H7 (cell line): ENCODE measurements around the gene TMPRSS4. TPM values are rescaled to one million over a fixed set of nuclear protein-coding genes. Genes with fewer than 3 reads are reported as not detected.

Source experiments
- DNase-seq: peaks from one replicate; pipeline ENCODE4 v3.0.0; 2012
- H3K27me3 ChIP-seq: 2 replicates; pipeline ENCODE4 v1.6.0; 2011; ENCODE audit warnings: mild to moderate bottlenecking, low read length; ENCODE audit not compliant: control insufficient read depth, insufficient read depth
- H3K36me3 ChIP-seq: replicated peaks from 2 replicates; pipeline ENCODE4 v1.5.1; 2011; ENCODE audit warnings: low read length; ENCODE audit not compliant: control insufficient read depth, insufficient read depth
- H3K4me3 ChIP-seq: 2 replicates; pipeline ENCODE4 v1.5.1; 2011; ENCODE audit warnings: low read depth, mild to moderate bottlenecking, control low read depth, low read length, moderate library complexity; ENCODE audit not compliant: insufficient read depth
- total RNA-seq: library from RNA; depleted of rRNA; stranded (reverse); fragments of >200 nt; shearing (Covaris generic); gene quantifications from 2 replicates; pipeline ENCODE4 v1.2.3, GENCODE V29; 2014

Gene TMPRSS4
- total RNA-seq, 1 experiment from 2014 or later: 0.38 TPM

DNA sequence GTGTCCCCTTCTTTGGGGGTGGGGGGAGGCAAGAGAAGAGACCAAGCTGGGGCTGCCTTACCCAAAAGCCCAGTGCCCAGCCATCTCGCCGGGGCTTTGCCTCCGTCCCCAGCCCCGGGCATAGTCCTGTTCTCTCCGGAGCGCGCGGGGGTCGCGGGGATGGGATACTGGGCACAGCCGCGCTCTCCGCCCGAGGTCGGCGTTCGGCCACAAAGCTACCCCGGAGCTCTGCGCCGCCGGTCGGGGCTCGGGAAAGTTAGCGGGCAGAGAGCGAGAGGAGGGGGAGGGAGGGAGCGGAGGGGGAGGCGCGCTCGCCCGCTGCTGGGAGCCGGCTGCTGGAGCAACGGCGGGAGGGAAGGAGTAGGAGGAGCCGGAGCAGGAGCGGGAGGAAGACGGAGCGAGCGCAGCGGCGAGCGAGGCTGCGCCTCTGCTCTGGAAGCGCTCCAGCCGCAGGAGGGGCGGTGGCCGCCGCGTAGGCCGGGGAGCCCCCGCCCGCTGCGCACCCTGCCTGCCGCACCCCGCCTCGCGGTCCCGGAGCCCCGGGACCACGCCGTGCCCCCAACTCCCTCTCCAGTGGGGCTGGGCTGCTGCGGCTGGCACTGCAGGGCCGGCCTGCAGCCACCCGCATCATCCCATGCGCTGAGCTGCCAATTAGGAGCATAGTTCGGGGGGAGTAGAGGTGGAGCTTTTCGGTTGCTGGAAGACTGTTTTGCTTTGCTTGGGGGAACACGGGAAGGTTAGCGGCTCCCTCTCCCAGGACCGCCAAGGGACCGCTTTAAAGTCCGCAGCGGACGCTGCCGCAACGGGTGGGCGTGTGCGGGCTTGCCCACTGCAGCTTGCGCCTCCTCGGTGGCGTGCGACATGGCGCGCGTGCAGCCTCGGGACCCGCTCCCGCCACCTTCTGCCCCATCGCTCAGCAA lies 75.9 kb downstream of the TMPRSS4 start, which contains the start of gene SCN4B:
TSS of gene SCN4B (minus strand) at position 272 of the 920 bp plus-strand sequence. CDS start at position 122, 150 bp downstream.
- Histone ChIP-seq H3K27me3 (peaks cover 92% of the 10 kb centered on the region), H3K4me3 (peak within 1 kb of the TSS; percentile 57)
- DNase-seq: peak; percentile 97

DNA sequence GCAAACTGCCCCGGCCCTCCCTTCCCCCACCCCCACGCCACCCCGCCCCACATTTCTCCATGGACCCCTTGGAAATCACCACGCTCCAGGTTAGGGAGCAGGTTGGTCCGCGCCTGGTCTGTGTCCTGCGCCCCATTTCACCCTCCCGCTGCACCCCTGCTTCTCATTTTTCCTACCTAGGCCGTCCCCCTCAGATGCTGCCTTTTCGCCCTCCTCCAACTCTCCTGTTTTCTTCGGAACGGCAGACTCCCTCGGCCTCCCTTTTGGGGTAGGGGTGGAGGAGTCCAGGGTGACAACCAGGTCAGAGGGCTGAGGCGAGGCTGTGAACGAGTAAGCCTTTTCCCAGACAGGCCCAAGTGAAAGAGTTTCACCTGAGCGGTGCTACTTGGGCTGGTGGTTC lies 76.6 kb downstream of the TMPRSS4 start:
- peaks cover 93% of the 10 kb centered on the region for H3K27me3 ChIP-seq

More for the DNA sequence above, 75.9 kb downstream of the TMPRSS4 start, which contains the start of gene SCN4B:
- no peaks in the 10 kb centered on the region for H3K36me3 ChIP-seq

DNA sequence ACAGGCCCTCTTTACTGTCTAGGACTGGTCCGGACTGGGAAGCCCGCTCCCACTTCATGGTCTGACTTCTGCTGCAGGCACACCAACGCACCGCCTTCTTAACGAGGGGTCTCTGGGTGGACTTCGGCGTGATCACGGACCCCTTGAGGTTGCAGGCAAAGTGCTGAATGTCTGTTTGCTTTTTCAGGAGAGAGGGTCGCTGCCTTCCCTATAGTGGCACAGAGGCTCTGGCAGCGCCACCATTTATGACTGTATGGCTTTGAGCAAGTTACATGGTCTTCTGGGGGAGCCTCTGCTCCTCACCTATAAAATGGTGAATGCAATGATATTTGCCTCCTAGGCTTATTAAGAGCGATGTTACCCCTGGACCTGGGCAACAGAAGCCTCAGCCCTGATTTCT lies 77.1 kb downstream of the TMPRSS4 start:
- Histone ChIP-seq H3K4me3 (peak overlapping the region; percentile 57; the same call in 1 of the 2 replicates), H3K36me3 (no peaks in the 10 kb centered on the region)

More for the DNA sequence above, 76.6 kb downstream of the TMPRSS4 start:
- Histone ChIP-seq H3K36me3 (no peaks in the 10 kb centered on the region), H3K4me3 (peak overlapping the region; percentile 57)
- peak; percentile 55 for DNase-seq

DNA sequence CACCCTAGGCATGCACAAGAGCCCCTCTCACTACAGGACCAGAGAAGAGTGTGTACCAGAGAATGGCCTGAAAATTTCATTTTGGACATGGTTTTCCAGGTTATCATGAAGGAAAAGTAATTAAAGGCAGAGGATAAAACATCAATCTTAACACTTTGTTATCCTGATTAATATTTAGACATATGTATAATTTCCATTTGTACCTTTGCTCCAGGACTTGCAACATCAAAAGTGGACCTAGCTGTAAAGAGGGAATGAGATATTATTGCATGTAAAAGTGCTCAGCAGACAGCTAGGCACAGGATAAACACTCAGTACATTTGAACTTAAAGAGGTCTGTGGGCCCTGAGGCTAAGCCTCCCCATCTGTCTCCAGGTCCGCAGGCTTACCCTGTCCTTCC lies 77.8 kb downstream of the TMPRSS4 start:
- no peak for DNase-seq
- Histone ChIP-seq H3K4me3 (no peak overlapping the region), H3K27me3 (peaks cover 96% of the 10 kb centered on the region), H3K36me3 (no peaks in the 10 kb centered on the region)

More for the DNA sequence above, 77.1 kb downstream of the TMPRSS4 start:
- H3K27me3 ChIP-seq: peaks cover 95% of the 10 kb centered on the region
- DNase-seq: no peak

DNA sequence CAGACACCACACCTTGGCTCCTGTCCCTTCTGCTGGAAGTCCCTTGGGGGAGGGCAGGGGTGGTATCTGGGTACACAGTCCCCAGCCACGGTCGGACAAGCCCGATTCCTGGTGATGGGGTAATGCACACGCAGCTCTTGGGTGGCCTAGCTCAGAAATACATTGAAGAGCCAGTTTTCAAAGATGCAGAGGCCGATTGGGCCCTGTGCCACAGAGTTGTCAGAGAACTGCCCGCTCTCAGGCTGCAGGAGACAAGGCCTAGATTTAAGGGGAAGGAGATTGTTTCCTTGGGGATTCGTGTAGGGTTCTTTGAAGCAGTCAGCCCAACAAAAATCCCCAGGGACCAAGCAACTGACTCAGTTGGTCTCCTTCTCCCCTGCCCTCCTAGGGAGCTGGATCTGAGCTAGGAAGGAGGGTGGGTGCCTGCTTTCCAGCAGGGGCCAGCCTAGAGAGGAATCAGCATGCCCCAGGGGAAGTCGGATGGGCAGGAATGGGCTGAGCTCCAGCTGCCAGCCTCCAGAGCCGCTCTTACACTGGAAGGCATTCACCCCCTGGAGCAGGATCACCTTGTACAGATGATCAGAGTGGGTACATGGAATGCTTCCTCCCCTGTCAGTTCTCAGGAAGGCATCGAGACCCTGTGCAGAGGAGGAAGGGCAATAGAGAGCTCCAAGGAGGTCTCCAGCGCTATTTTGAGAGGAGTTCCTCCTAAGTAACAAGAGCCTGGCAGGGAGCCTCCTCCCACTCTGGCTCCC lies 79.1 kb downstream of the TMPRSS4 start:
- peak; percentile 60 for DNase-seq
- Histone ChIP-seq H3K27me3 (peaks cover 88% of the 10 kb centered on the region), H3K36me3 (no peaks in the 10 kb centered on the region), H3K4me3 (no peak overlapping the region)

DNA sequence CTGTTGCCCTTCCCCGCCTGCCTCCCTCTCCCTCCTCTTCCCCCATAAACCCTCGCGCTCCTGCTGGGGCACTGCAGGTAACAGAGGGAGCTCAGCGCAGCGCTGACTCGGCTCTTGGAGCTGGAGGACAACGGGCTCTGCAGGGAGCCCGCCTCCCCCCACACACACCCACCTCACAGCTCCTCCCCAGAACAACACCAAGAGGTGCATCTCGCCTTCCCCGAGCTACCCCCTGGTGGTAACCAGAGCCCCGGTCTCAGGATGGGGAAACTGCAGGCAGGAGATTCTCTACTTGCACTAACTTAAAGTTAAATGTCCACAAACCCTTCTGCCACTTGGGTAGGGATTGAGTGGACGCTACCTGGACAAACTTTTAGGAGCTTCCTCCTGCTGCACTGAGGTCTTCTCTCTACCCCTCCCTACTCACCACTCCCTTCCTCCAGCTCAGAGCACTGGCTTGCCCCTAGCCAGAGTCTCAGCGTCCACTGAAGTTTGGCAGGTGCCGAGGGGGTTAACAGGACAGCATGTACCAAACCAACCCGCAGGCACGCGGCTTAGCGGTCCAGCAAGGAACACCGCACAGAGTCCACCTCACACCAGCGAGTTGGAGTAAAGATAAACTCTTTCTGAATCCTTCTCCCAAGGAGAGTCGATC lies 79.8 kb downstream of the TMPRSS4 start:
- peak; percentile 78 for DNase-seq
- Histone ChIP-seq H3K36me3 (no peaks in the 10 kb centered on the region), H3K27me3 (peaks cover 80% of the 10 kb centered on the region), H3K4me3 (peak overlapping the region; percentile 18; the same call in 1 of the 2 replicates)

DNA sequence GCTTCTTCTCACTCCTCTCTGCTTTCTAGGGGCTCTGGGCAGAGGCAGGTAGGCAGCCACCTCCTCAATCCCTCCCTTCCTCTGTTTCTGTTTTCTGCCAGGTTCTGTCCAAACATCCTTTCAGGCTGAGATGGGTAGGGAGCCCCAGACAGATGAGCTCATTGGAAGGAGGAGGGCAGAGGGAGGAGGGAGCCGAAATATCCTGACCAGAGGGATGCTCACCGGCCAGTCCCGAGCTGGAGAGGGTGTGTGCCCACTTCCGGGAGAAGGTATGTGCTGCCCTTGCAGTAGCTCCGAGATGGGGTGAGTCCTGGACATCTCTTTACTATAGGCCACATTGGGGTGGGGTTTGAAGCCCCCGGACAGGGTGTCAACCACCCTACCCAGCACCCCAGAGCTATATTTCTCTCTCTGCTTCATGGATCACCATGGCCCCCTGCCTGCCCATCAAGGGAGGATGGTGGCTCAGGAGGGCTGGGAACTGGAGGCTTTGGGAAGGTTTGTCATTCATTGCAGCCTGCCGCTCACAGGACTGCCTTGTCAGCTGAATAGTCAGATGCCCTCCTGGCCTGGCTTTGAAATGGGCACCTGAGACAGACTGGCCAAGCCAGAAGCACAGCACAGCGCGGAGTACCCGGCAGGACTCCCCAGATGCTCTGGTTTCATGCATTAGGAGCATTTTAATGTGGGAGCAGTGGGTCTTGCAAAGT lies 80.5 kb downstream of the TMPRSS4 start:
- Histone ChIP-seq H3K27me3 (peaks cover 76% of the 10 kb centered on the region), H3K36me3 (no peaks in the 10 kb centered on the region), H3K4me3 (peak overlapping the region; percentile 18; the same call in 1 of the 2 replicates)
- peak; percentile 57 for DNase-seq

DNA sequence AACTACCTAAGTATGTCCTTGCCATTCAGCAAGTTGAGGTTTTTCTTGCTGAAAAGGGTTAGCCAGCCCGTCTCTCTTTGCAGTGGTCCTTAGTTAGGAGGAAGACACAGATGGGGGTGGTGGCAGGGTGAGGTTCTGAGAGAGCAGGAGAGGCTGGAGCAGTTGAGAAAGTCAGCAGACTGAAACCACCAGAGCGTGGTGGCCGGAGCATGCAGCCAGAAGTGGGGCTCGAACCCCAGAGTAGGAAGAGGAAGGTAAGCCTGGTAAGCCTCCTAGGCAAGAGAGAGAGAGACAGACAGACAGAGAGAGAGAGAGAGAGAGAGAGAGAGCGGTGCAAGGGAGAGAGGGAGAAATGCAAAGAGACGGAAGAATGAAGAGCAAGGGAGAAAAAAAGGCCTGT lies 84.9 kb downstream of the TMPRSS4 start:
- Histone ChIP-seq H3K27me3 (peaks cover 43% of the 10 kb centered on the region), H3K4me3 (no peak overlapping the region), H3K36me3 (no peaks in the 10 kb centered on the region)
- no peak for DNase-seq

DNA sequence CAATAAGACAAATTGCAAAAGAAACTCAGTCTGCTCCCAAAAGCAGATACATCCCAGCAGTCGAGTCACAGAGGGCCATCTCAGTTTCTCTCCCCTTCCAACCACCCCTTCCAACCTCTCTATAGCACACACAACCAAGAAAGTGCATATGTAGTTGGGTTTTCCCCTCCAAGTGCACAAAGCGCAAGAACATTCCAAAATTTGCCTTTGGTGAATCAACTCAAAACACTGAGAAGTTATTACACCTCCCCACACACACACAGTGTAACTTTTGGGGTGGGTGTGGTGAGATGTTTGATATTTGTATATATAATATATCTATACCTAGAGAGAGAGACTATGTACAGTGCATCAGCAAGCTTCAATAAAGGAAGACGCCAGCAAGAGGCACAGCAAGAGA lies 86.0 kb downstream of the TMPRSS4 start:
- peaks cover 35% of the 10 kb centered on the region for H3K27me3 ChIP-seq
- no peaks in the 10 kb centered on the region for H3K36me3 ChIP-seq
- no peak for DNase-seq
- H3K4me3 ChIP-seq: no peak overlapping the region

DNA sequence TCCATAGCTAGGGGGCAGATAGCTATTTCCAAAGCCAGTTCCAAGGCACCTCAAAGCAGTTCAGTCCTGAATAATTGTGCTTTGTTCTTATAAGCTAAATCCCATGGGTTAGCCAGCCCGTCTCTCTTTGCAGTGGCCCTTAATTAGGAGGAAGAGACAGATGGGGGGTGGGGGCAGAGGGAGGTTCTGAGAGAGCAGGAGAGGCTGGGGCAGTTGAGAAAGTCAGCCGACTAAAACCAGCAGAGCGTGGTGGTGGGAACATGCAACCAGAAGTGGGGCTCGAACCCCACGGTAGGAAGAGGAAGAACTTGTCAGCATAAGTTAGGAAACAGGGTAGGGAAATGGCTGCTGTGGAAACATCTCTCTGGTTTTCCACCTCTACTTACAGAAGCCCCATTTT lies 86.6 kb downstream of the TMPRSS4 start:
- Histone ChIP-seq H3K36me3 (no peaks in the 10 kb centered on the region), H3K4me3 (no peak overlapping the region), H3K27me3 (peaks cover 33% of the 10 kb centered on the region)
- no peak for DNase-seq

DNA sequence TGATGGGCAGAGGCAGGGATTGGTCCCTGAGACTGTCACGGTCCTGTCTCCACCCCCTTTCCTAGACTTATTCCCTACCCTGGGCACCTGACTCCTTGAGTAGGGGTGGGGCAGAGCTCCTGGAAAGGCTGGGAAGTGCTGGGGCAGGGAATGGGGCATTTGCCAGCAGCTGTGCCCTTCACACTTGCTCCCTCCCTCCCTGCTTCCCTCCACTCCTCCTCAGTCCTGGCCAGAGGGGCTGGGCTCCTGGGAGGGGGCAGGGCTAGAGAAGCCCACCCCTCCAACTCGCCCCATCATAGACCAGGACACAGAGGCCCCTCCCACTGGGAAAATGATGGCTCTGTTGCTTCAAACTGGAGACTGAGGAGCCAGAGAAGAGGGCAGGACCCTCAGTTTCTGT lies 88.0 kb downstream of the TMPRSS4 start:
- peak; percentile 69 for DNase-seq
- H3K36me3 ChIP-seq: no peaks in the 10 kb centered on the region
- H3K27me3 ChIP-seq: peaks cover 35% of the 10 kb centered on the region
- H3K4me3 ChIP-seq: no peak overlapping the region

DNA sequence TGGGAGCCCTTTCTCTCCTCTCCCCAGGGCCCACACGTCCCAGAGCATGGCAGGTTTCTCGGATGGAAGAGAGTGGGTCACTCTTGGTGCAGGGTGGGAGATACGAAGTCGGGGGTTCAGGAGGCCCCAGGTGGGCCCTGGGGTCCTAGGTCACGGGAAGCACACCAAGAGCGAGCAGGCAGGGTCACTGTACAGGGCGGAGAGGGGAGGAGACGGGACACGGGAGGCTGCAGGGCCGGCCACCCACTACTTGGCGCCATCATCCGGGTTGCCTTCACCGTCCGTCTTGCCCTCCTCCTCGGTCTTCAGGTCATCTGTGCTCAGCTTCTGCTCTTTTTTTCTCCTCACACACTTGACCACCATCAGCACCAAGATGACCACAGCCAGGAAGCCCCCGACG lies 89.8 kb downstream of the TMPRSS4 start:
- peaks cover 47% of the 10 kb centered on the region for H3K27me3 ChIP-seq
- H3K4me3 ChIP-seq: no peak overlapping the region
- DNase-seq: no peak
- H3K36me3 ChIP-seq: no peaks in the 10 kb centered on the region

DNA sequence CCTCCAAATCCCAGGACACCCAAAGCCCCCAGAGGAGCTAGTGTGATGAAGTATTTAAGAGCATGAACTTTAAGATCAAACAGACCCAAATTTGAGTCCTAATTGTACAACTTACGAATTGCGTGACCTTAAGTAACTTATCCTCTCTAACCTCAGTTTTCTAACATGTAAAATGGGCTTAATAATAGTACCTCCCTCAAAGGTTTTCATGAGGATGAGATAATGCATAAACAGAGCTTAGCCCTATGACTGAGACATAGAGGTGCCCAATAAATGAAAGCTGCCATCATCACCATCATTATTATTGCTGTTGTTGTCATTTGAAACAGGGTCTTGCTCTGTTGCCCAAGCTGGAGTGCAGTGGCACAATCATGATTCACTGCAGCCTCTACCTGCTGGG lies 90.4 kb downstream of the TMPRSS4 start:
- no peak overlapping the region for H3K4me3 ChIP-seq
- H3K27me3 ChIP-seq: peaks cover 50% of the 10 kb centered on the region
- DNase-seq: no peak
- no peaks in the 10 kb centered on the region for H3K36me3 ChIP-seq

DNA sequence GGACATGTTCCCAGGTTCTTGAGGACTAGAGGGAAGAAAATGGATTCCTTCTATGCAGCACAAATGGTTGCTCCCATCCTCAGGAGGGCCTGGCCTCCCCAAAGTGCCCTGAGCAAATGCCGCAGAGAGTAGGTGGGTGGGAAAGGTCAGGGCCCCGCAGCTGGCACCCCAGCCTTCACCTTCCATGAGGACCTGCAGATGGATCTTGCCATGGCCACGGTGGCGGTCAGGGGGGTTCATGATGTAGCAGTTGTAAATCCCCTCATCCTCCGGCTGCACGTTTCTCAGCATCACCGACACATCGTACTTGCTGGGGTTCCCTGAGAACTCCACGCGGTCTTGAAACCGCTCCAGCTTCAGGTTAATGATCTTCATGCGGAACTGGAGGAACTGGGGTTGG lies 91.0 kb downstream of the TMPRSS4 start:
- Histone ChIP-seq H3K27me3 (peaks cover 50% of the 10 kb centered on the region), H3K36me3 (no peaks in the 10 kb centered on the region), H3K4me3 (no peak overlapping the region)
- no peak for DNase-seq
